Heart right ventricle (tissue), 16 donors: ENCODE measurements around the gene FOSL2. TPM values are rescaled to one million over a fixed set of nuclear protein-coding genes. Genes with fewer than 3 reads are reported as not detected.

ENCODE experiments used
- ATAC-seq, 8 donors: fragments of 200-7000 bp; cut with Tn5 transposase; one replicate each; pipeline ENCODE4 v1.9.1; 2020; ENCODE audit warnings: mild to moderate bottlenecking in 8 of 8, moderate library complexity in 8 of 8, moderate number of reproducible peaks in 1 of 8
- DNase-seq, 2 donors: peaks; one replicate each; pipeline ENCODE4 v3.0.0-alpha.2; 2020
- H3K27ac ChIP-seq, 10 donors: fragments of 200-600 bp; sonication (generic) in 2 of 10; one replicate each; pipeline versions ENCODE4 v1.5.0 to v1.8.0; 2020 to 2022; ENCODE audit warnings: mild to moderate bottlenecking in 3 of 10
- H3K27me3 ChIP-seq, 7 donors: fragments of 200-600 bp; one replicate each; pipeline ENCODE4 v1.8.0; 2021 to 2022; ENCODE audit warnings: mild to moderate bottlenecking in 2 of 7
- H3K36me3 ChIP-seq, 9 donors: fragments of 200-600 bp; sonication (generic) in 1 of 9; one replicate each; pipeline versions ENCODE4 v1.5.0 to v1.8.0; 2020 to 2022; ENCODE audit warnings: mild to moderate bottlenecking in 2 of 9
- H3K4me1 ChIP-seq, 9 donors: fragments of 200-600 bp; sonication (generic) in 1 of 9; one replicate each; pipeline versions ENCODE4 v1.5.0 to v1.8.0; 2020 to 2022; ENCODE audit warnings: mild to moderate bottlenecking in 4 of 9
- H3K4me3 ChIP-seq, 10 donors: fragments of 200-600 bp; sonication (generic) in 2 of 10; one replicate each; pipeline versions ENCODE4 v1.5.0 to v1.8.0; 2020 to 2022; ENCODE audit warnings: mild to moderate bottlenecking in 7 of 10, moderate library complexity in 2 of 10
- H3K9me3 ChIP-seq, 11 donors: fragments of 200-600 bp in 10 of 11; sonication (generic) in 2 of 11; one replicate each; pipeline versions ENCODE4 v1.5.0 to v1.8.0; 2013 to 2022; ENCODE audit warnings: mild to moderate bottlenecking in 2 of 11, control low read depth in 1 of 11, moderate library complexity in 1 of 11
- WGBS, 2 donors: extraction: QIAGEN DNeasy Blood & Tissue Kit; methylation state at CpG; one replicate each; pipeline ENCODE4 v1.1.7; 2013; ENCODE audit warnings: inconsistent platforms in 1 of 2; 5-methylcytosine and 5-hydroxymethylcytosine counted together
- intact Hi-C, 10 donors: fragments of 100-400 bp; cut with DNase I; formaldehyde crosslinking; loops; one replicate each; pipeline versions ENCODE4 v1.11.1 to v1.14.2; 2022
- polyA plus RNA-seq, 2 donors: library from polyadenylated mRNA; stranded (reverse); fragments of 200-250 nt; gene quantifications; one replicate each; pipeline ENCODE4 v1.2.3, GENCODE V29; 2013
- total RNA-seq, 10 donors: library from RNA; stranded (reverse); fragmentation: NEBNext Ultra II Directional in 3 of 10; extraction: Animal tissue kit (Norgen Biotek cat#: 25700) in 3 of 10; gene quantifications; one replicate each; pipeline versions ENCODE4 v1.2.1 to v1.2.4, GENCODE V29; 2021 to 2023
- TF ChIP-seq, protein P1 (sequence below), 9 donors: fragments of 200-600 bp; sonication (generic) in 2 of 9; IDR thresholded peaks; one replicate each; pipeline versions ENCODE4 v1.5.0 to v1.8.0; 2021 to 2022; ENCODE audit warnings: antibody characterized with exemption in 9 of 9, mild to moderate bottlenecking in 5 of 9, moderate library complexity in 1 of 9
- donor health status: Arrhythmogenic right ventricular cardiomyopathy.
- donor health status: ischemic (EF 13 %, LVEDD 7.1; RV severe dilation, severe dysfunction).
- donor health status: healthy with polysubstance abuse.
- donor health status: DM: no; HTN: yes; CAD: no.
- donor health status: DM: no; HTN: no; CAD: no.
- donor health status: ischemic (EF 25% LVEDD 6.9; RV normal size, moderate dysfunction).
- donor health status: ischemic (EF 25% LVEDD 5.7; RV mildly dilated, moderate dysfunction).
- donor health status: healthy.
- donor health status: DM: yes; HTN: yes; CAD: no.
- donor health status: Ischemic cardiomyopathy.
- donor health status: ischemic (EF 35%, LVEDD 5.7; RV mildly dilated, moderate dysfunction).
- donor health status: nonischemic (EF 11% LVEDD 7.7; RV severe dilation, severe dysfunction).
- donor health status: DM: yes; HTN: yes; CAD: no.
- donor health status: PGD.
- donor health status: ischemic (EF 29% LVEDD 5.4; RV normal size, mild dysfunction).
- donor health status: nonischemic (EF 23%, LVEDD 6.1; RV moderate dilation, normal function).

The FOSL2 gene
- total and polyA plus RNA-seq, 12 donors: 16.5 to 182 (median 54.8) TPM

DNA sequence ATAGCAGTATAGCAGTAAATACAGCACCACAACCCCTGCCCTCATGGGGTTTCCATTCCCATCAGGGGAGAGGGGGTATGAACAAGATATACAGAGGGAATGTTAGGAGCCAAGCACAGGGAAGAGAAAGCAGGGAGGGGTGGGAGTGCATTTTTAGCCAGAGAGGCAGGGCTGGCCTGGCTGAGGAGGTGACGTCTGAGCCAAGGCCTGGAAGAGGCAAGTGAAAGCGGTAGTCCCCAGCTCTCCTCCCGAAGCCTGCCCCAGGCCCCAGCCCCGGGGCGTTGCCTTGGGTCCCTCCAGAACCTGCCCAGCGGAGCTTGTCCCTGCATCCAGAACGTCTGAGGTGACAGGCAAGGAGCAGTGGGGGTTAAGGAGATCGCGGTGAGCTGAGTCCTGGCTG, 45.1 kb upstream of the FOSL2 start:
- no peak for ATAC-seq

DNA sequence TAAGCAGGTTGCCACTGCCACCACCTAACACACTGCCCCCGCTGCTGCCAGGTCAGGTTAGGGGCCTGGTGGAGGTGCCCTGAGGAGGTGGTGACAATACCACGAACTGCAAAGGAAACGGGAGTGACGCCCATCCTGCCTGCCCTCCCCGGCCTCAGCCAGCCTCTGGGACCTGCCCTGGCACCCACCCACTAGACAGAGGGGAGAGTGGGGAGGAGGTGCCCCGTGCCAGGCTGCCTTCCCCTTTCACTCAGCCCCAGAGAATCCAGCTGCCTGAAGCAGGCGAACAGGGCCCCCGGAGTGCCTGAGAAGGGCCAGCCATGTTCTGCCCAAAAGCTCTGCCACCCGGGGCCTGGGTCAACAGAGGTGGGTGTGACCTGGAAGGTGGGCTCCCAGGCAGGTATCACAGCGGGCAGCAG, 44.5 kb upstream of the FOSL2 start:
- peak overlapping the region in 1 of 10 donors; percentile 71 for H3K27ac ChIP-seq
- DNase-seq (no peak), ATAC-seq (peak in 4 of 8 donors; percentile 23 to 39 (median 28))
- peaks cover 0 to 24% (median 8%) of the 10 kb centered on the region in 9 donors for H3K4me1 ChIP-seq
- intact Hi-C loops: no loop called here
- H3K9me3 ChIP-seq: no peaks in the 10 kb centered on the region
- no peak overlapping the region for H3K4me3 ChIP-seq
- TF ChIP-seq, protein P1, sequence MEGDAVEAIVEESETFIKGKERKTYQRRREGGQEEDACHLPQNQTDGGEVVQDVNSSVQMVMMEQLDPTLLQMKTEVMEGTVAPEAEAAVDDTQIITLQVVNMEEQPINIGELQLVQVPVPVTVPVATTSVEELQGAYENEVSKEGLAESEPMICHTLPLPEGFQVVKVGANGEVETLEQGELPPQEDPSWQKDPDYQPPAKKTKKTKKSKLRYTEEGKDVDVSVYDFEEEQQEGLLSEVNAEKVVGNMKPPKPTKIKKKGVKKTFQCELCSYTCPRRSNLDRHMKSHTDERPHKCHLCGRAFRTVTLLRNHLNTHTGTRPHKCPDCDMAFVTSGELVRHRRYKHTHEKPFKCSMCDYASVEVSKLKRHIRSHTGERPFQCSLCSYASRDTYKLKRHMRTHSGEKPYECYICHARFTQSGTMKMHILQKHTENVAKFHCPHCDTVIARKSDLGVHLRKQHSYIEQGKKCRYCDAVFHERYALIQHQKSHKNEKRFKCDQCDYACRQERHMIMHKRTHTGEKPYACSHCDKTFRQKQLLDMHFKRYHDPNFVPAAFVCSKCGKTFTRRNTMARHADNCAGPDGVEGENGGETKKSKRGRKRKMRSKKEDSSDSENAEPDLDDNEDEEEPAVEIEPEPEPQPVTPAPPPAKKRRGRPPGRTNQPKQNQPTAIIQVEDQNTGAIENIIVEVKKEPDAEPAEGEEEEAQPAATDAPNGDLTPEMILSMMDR (IDR thresholded peaks at IDR 0.05): no peak
- no peaks in the 10 kb centered on the region for H3K36me3 ChIP-seq
- H3K27me3 ChIP-seq: no peaks in the 10 kb centered on the region
- WGBS, 2 donors: 76 to 77% methylated on average over 10 of the region's 10 CpGs

More for the DNA sequence above, 45.1 kb upstream of the FOSL2 start:
- Histone ChIP-seq H3K4me1 (peaks cover 0 to 30% (median 13%) of the 10 kb centered on the region in 9 donors), H3K36me3 (no peaks in the 10 kb centered on the region), H3K27me3 (no peaks in the 10 kb centered on the region), H3K4me3 (no peak overlapping the region), H3K27ac (peak overlapping the region in 1 of 10 donors; percentile 71), H3K9me3 (no peaks in the 10 kb centered on the region)
- DNase-seq: no peak
- intact Hi-C loops: no loop called here
- WGBS, 2 donors: 79 to 80% methylated on average over 9 of the region's 9 CpGs
- TF ChIP-seq, protein P1 (IDR thresholded peaks at IDR 0.05): no peak

DNA sequence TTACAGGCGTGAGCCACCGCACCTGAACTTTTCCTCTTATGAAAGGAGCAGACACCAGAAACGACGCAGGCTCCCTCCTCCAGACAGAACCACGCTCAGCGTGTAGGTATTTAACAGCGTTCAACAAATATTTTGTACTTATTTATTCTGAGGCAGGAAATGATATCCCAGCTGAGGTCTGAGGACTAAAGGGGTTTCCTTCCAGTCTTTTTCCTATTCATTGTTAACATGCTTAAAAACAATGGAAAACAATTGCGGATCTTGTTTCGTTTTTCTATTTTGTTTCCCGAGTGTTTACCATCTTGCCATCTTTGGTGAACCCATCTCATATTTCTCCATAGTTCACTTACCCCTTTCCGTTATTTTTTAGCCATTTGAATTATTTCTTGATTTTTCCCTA, 43.7 kb upstream of the FOSL2 start:
- intact Hi-C loops: no loop called here
- H3K36me3 ChIP-seq: no peaks in the 10 kb centered on the region
- TF ChIP-seq, protein P1 (IDR thresholded peaks at IDR 0.05): no peak
- peak overlapping the region in 1 of 10 donors; percentile 71 for H3K27ac ChIP-seq
- H3K27me3 ChIP-seq: no peaks in the 10 kb centered on the region
- H3K4me3 ChIP-seq: no peak overlapping the region
- H3K9me3 ChIP-seq: no peaks in the 10 kb centered on the region
- ATAC-seq (no peak), DNase-seq (no peak)
- WGBS, 2 donors: 77 to 85% methylated on average over 11 of the region's 11 CpGs
- peaks cover 0 to 16% (median 1%) of the 10 kb centered on the region in 9 donors for H3K4me1 ChIP-seq

DNA sequence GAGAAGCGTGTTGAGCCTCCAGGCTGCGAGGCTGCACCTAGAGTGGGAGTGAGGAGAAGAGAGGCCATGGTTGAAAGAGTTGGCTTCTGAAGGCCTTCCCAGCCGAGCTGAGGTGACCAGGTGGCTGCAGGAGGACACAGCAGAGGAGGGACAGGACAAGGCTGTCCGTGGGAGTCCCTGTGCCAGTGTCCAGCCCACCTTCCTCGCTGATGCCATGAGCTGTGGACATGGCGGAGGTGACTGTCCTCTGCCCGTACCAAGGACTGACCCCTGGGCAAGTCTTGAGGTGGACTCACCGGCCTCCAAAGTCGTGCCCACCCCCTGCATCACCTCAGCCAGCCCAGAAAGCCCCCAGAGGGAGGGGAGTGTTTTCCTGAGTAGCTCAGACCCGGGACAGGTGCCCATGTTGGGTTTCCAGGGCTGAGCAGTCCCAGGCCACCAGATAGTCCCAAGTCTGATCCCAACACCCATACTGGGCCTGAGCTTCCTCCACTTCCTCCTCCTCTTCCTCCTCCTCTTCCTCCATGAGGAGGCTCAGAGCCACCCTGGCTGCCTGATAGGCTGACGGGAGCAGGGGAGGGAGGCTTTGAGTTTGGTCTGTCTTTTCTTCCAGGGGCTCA, 43.0 kb upstream of the FOSL2 start:
- no peaks in the 10 kb centered on the region for H3K36me3 ChIP-seq
- TF ChIP-seq, protein P1 (IDR thresholded peaks at IDR 0.05): no peak
- intact Hi-C loops: no loop called here
- ATAC-seq: no peak
- H3K27me3 ChIP-seq: no peaks in the 10 kb centered on the region
- DNase-seq: no peak
- H3K4me3 ChIP-seq: no peak overlapping the region
- 88 to 91% methylated on average over 11 of the region's 11 CpGs for WGBS, 2 donors
- no peaks in the 10 kb centered on the region for H3K9me3 ChIP-seq
- H3K27ac ChIP-seq: no peak overlapping the region
- H3K4me1 ChIP-seq: peaks cover 0 to 15% (median 0%) of the 10 kb centered on the region in 9 donors
